Pancreas (tissue), 10 donors: Measurements from ENCODE around the gene TRPM3. TPM values are rescaled to one million over a fixed set of nuclear protein-coding genes. Genes with fewer than 3 reads are reported as not detected.
A peak's percentile ranks its signal among the peaks of the same experiment; 100 is the strongest.

ENCODE experiments used
- ATAC-seq, 4 donors: fragments of 200-7000 bp; cut with Tn5 transposase; one replicate each; pipeline versions ENCODE4 v1.8.0 to v1.9.1; 2020; ENCODE audit warnings: mild to moderate bottlenecking in 4 of 4, moderate library complexity in 4 of 4
- DNase-seq, 6 donors: peaks; one replicate each; pipeline ENCODE4 v3.0.0-alpha.2; 2020
- FAIRE-seq: peaks from 2 replicates; lab custom pipeline; 2012; peaks lifted over from hg19 to GRCh38; lab: Jason Lieb, UNC
- H3K27ac ChIP-seq, 4 donors: fragments of 200-600 bp; sonication (generic); 1 replicate in 3 of 4; 2 replicates in 1 of 4; pipeline versions ENCODE4 v1.5.0 to v1.8.0; 2020
- H3K27me3 ChIP-seq, 4 donors: fragments of 200-600 bp; one replicate each; pipeline ENCODE4 v1.8.0; 2021
- H3K36me3 ChIP-seq, 3 donors: fragments of 200-600 bp; sonication (generic) in 1 of 3; one replicate each; pipeline versions ENCODE4 v1.5.0 to v1.8.0; 2020 to 2021
- H3K4me1 ChIP-seq, 3 donors: fragments of 200-600 bp; one replicate each; pipeline ENCODE4 v1.8.0; 2021
- H3K4me3 ChIP-seq, 4 donors: fragments of 200-600 bp; sonication (generic) in 2 of 4; one replicate each; pipeline versions ENCODE4 v1.5.0 to v1.8.0; 2020 to 2021
- H3K9me3 ChIP-seq, 4 donors: fragments of 200-600 bp; one replicate each; pipeline ENCODE4 v1.8.0; 2021
- WGBS, 2 donors: extraction: QIAGEN DNeasy Blood & Tissue Kit; methylation state at CpG; one replicate each; pipeline ENCODE4 v1.1.7; 2013; 5-methylcytosine and 5-hydroxymethylcytosine counted together
- intact Hi-C, 3 donors: fragments of 100-400 bp; cut with DNase I; formaldehyde crosslinking; loops; one replicate each; pipeline versions ENCODE4 v1.11.1 to v1.14.2; 2022
- polyA plus RNA-seq, 2 donors: library from polyadenylated mRNA; stranded (reverse); fragments of 200-250 nt; gene quantifications; one replicate each; pipeline ENCODE4 v1.2.3, GENCODE V29; 2013
- total RNA-seq, 6 donors: library from RNA; stranded (reverse); fragmentation: NEBNext Ultra II Directional in 4 of 6; extraction: Animal tissue kit (Norgen Biotek cat#: 25700) in 4 of 6; gene quantifications; one replicate each; pipeline versions ENCODE4 v1.2.1 to v1.2.4, GENCODE V29; 2021 to 2023
- TF ChIP-seq, protein P1 (sequence below), 4 donors: fragments of 200-600 bp; sonication (generic) in 3 of 4; IDR thresholded peaks; one replicate each; pipeline versions ENCODE4 v1.5.0 to v1.8.0; 2021; ENCODE audit warnings: antibody characterized with exemption in 4 of 4
- donor health status: healthy with polysubstance abuse.
- donor health status: DM: no; HTN: no; CAD: no; lungs with moderate emphysema.
- donor health status: DM: no; HTN: no; CAD: no.
- donor health status: control.
- donor health status: control.
- donor health status: Bipolar disorder and iron deficiency.
- donor health status: DM: yes; HTN: yes; CAD: no.
- donor health status: DM: no; HTN: no; CAD: no.
- donor health status: DM: no; HTN: no; CAD: no.
- donor health status: DM: yes; HTN: yes; CAD: no.

TRPM3 gene
- total and polyA plus RNA-seq, 8 donors = 0.22 to 1.9 (median 0.76) TPM

DNA sequence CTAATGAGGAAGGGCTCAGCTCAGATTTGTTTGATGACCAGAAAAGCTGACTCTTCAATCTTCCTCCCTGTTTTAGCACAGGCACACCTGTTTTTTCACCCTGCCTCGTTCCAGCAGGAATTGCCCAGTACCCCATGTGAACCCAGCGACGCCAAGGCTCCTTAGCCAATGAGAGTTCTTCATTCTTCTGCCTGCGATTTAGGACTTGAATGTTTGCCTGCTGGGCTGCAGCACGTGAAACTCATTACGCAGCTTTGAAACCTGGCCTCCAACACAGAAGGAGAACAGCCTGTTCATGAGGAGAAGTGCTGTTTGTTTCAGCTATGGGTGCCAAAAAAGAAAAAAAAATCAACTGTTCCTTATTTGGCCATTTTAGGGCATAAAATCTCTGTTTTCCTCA, 315.5 kb downstream of the TRPM3 start:
- Histone ChIP-seq H3K27me3 (no peaks in the 10 kb centered on the region), H3K36me3 (no peaks in the 10 kb centered on the region), H3K4me3 (no peak overlapping the region), H3K4me1 (no peaks in the 10 kb centered on the region), H3K27ac (no peak overlapping the region), H3K9me3 (no peaks in the 10 kb centered on the region)
- FAIRE-seq (no peak), DNase-seq (peak in 1 of 6 donors; percentile 15), ATAC-seq (peak in 2 of 4 donors; percentile 34 to 78)
- intact Hi-C loops = no loop called here
- TF ChIP-seq, protein P1, sequence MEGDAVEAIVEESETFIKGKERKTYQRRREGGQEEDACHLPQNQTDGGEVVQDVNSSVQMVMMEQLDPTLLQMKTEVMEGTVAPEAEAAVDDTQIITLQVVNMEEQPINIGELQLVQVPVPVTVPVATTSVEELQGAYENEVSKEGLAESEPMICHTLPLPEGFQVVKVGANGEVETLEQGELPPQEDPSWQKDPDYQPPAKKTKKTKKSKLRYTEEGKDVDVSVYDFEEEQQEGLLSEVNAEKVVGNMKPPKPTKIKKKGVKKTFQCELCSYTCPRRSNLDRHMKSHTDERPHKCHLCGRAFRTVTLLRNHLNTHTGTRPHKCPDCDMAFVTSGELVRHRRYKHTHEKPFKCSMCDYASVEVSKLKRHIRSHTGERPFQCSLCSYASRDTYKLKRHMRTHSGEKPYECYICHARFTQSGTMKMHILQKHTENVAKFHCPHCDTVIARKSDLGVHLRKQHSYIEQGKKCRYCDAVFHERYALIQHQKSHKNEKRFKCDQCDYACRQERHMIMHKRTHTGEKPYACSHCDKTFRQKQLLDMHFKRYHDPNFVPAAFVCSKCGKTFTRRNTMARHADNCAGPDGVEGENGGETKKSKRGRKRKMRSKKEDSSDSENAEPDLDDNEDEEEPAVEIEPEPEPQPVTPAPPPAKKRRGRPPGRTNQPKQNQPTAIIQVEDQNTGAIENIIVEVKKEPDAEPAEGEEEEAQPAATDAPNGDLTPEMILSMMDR (IDR thresholded peaks at IDR 0.05) = no peak
- 51 to 63% methylated on average over 6 of the region's 6 CpGs for WGBS, 2 donors

DNA sequence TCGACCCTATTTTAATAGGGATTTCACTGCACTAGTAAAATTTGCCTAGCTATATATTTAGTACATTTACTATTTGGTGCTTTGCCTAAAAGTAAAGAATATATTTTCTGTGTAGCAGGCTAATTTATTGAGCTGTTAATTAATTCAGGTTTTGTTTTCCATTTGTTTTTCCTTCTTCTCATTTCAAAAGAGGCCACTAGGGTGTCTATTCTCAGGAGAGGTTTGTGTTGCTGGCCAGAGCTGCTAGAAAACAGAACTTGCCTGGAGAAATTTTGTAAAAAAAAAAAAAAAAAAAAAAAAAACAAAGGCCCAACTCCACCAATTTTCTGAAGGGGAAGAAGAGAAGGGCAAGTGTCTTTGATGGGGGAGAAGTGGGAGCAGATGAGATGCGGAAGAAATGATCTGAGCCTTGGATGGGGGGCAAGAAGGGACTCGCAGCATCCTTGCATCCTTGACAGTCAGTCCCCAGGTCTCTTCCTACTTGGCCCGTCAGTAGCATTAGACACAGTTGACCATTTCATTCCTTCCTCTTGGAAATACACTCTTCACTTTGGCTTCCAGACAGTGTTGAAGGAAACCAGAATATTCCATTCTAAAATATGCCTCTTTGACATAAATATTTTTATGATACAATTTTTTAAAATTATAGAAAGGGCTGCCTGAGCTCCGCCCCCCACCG, 318.5 kb downstream of the TRPM3 start:
- Histone ChIP-seq H3K27ac (no peak overlapping the region), H3K27me3 (no peaks in the 10 kb centered on the region), H3K4me1 (no peaks in the 10 kb centered on the region), H3K4me3 (no peak overlapping the region), H3K9me3 (no peaks in the 10 kb centered on the region), H3K36me3 (no peaks in the 10 kb centered on the region)
- intact Hi-C loops = no loop called here
- ATAC-seq = no peak
- TF ChIP-seq, protein P1 (IDR thresholded peaks at IDR 0.05) = no peak
- FAIRE-seq = no peak
- no peak for DNase-seq
- WGBS, 2 donors = 64 to 77% methylated on average over 6 of the region's 6 CpGs

GRCh38 chr9:70802206-70802605, 319.2 kb downstream of the TRPM3 start:
- no peaks in the 10 kb centered on the region for H3K4me1 ChIP-seq
- ATAC-seq (peak in 1 of 4 donors; percentile 24), FAIRE-seq (no peak), DNase-seq (no peak)
- no peaks in the 10 kb centered on the region for H3K27me3 ChIP-seq
- no peaks in the 10 kb centered on the region for H3K9me3 ChIP-seq
- WGBS, 2 donors = 0% methylated on average over 1 of the region's 1 CpG
- H3K36me3 ChIP-seq = no peaks in the 10 kb centered on the region
- H3K27ac ChIP-seq = no peak overlapping the region
- intact Hi-C loops = no loop called here
- no peak overlapping the region for H3K4me3 ChIP-seq
- TF ChIP-seq, protein P1 (IDR thresholded peaks at IDR 0.05) = no peak

- Histone ChIP-seq H3K27ac (no peak overlapping the region), H3K27me3 (no peaks in the 10 kb centered on the region), H3K4me3 (no peak overlapping the region), H3K4me1 (no peaks in the 10 kb centered on the region), H3K9me3 (no peaks in the 10 kb centered on the region), H3K36me3 (no peaks in the 10 kb centered on the region)
- intact Hi-C loops = no loop called here
- TF ChIP-seq, protein P1 (IDR thresholded peaks at IDR 0.05) = no peak
- 43 to 44% methylated on average over 4 of the region's 4 CpGs for WGBS, 2 donors
- FAIRE-seq (no peak), ATAC-seq (no peak), DNase-seq (no peak)
These were observed 320.1 kb downstream of the TRPM3 start for GRCh38 chr9:70801181-70801829.

GRCh38 chr9:70798018-70798417, 323.4 kb downstream of the TRPM3 start:
- no peak for DNase-seq
- Histone ChIP-seq H3K4me3 (no peak overlapping the region), H3K9me3 (no peaks in the 10 kb centered on the region), H3K27me3 (no peaks in the 10 kb centered on the region), H3K27ac (no peak overlapping the region), H3K36me3 (no peaks in the 10 kb centered on the region), H3K4me1 (no peaks in the 10 kb centered on the region)
- intact Hi-C loops = no loop called here
- ATAC-seq = no peak
- WGBS, 2 donors = 67 to 80% methylated on average over 6 of the region's 6 CpGs
- TF ChIP-seq, protein P1 (IDR thresholded peaks at IDR 0.05) = no peak
- no peak for FAIRE-seq
